CD4-positive, alpha-beta T cell treated with Interleukin-12 subunit alpha and Interleukin-12 subunit beta, for 1 hour (primary cell): ENCODE data around the gene SHC4.
A peak's percentile ranks its signal among the peaks of the same experiment; 100 is the strongest.
"Not testable (repeated sequence)": the region's sequence is repeated elsewhere in the genome, so short reads cannot be mapped to it uniquely, and the experiment has no call there.

ENCODE experiments used
- DNase-seq: peaks from one replicate; pipeline ENCODE4 v3.0.0-alpha.2; 2020

The SHC4 gene

GRCh38 chr15:48877630-48878595 is 85.8 kb downstream of the SHC4 start, which contains the start of gene EID1:
Gene EID1, plus strand, starts transcription at chr15:48878134. Its CDS starts 43 bp downstream, at chr15:48878177.
- DNase-seq = peak; percentile 94

DNA sequence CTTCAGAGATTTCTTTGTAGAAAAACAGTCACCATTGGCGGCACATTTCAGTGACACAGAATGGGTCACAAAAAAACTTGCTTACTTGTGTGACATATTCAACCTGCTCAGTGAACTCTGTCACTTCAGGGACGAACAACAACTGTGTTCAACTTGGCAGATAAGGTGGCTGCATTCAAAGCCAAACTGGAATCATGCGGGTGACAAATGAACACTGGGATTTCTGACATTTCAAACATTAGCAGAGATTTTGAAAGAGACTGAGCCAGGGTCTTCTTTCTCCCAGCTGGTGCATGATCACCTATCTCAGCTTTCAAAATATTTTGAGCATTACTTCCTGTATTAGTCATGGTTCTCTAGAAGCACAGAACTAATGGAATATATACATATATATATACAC is 87.7 kb downstream of the SHC4 start:
- no peak for DNase-seq

DNA sequence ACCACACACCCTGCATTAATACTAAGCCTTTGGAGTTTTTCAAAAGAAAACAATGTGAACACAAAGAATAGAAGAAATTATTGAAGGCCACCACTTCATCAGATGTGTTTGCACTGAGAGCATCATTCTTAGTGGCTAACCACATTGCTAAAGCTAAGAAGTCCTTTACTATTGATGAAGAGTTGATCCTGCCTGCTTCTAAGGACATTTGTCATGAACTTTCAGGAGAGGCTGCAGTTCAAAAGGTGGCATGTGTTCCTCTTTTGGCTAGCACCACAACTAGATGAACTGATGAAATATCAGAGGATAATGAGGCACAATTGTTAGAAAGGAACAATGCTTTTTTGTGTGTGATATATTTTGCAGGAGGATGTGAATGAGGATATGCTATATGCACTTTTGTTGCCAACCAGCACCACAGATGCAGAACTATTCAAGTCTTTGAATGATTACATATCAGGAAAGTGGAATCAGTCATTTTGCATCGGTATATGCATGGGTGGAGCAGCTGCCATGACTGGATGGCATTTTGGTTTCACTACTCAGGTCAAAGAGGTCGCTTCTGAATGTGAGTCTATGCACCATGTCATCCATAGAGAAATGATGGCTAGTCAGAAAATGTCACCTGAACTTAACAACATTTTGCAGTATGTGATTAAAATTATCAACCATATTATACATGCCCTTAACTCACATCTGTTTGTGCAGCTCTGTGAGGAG is 88.3 kb downstream of the SHC4 start:
- DNase-seq = no peak

GRCh38 chr15:48872632-48873031 is 91.1 kb downstream of the SHC4 start:
- no peak for DNase-seq

DNA sequence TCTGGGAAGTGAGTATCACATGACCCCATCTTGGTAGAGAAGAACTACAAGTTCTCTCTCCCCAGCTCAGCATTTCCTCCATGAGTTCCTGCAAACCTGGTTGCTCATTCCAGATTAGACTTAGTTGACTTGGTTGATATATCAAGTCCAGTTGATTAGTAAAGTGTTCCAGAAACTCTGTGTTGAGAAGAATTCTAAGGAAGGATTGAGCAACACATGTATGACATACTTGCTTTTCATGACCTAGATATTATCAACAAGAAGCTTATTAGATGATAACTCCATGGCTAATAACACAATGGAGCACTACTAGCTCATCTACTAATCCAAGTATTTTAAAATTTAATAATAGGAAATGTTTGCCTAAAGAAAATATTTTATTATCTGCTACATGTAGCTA is 92.2 kb downstream of the SHC4 start:
- DNase-seq = no peak

DNA sequence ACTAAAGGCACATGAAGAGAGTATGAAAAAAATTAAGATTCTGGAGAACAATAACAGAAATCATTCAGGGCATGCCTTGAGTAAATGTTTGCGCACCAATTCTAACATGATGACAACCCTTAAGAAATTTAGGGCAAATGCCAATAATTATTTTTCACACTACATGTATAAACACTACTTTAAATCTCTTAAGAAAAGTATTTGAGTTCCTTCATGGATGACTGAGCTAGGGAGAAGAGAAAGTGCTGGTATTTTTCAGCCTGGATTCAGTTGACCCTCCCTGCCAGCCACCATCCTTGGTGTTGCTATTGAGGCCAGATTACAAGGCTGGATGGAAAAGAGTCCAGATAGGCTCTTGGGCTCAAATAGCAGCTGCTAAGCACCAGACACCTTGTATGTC is 93.8 kb downstream of the SHC4 start:
- no peak for DNase-seq

DNA sequence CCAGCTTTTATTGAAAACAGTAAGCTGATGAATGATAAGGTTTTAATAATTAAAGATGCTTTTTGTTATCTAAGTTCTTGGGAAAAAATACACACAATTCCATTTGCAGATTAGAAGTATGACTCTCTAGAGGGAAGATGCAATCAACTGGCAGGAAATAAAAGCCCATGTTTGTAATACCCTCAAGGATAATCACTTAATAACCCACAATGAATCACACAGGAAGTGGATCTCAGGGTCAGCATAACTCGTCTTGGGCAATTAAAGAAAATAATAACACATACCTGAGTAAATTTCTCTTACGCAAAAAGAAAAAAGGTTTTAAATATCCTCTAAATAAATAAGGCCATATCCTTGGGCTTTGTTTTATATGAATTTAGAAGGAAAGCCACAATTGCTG is 95.2 kb downstream of the SHC4 start:
- no peak for DNase-seq

DNA sequence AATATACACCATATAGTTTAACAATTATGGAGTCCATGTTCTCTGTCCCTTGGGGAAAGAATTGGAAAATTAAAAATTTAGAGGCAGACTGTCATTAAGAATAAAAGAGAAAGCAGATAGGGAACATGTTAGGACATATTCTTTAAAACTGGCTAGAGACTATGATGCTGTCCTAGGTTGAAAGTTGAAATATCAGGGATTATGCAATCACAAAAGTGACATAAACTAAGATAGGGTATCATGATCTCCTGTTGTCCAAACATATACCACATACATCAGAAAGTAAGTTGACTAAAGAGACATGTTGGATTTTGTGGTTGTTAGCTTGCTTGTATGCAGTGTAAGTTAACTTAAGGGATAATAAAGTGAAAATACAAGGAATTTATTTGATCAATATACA is 95.7 kb downstream of the SHC4 start:
- DNase-seq = no peak

- no peak for DNase-seq
Observed at GRCh38 chr15:48866141-48866563, 97.6 kb downstream of the SHC4 start.

DNA sequence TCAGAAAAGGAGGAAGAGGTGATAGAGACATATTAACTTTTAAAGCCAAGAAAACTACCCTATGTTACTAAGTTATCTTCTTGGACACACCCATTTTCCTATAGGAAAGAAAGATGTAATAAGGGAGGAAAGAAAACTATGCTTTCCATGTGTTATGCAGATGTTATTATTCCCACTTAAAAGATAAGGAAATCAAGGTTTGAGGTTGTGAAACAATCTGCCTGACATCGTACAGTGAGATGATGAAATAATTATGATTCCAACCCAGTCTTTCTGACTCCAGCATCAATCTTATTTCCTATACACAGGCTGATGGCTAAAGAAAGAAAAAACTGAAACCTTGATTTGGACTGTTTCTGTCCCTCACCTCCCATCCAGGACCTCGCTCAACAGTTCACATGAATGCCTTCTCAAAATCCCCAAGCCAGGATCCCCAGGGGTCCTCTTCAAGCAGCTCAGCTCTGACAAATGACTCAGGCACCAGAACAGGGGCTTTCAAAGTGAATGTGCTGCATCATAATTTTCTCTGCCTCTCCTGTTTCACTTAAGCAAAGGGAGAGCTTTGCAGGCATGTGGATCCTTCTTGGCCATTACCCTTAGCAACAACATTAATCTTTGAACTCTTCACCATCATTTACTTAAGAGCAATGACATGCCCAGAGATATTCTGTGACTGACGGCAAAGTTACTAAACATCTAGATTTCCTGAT is 98.2 kb downstream of the SHC4 start:
- no peak for DNase-seq

- no peak for DNase-seq
Observed at GRCh38 chr15:48862705-48863104, 101.0 kb downstream of the SHC4 start.

DNA sequence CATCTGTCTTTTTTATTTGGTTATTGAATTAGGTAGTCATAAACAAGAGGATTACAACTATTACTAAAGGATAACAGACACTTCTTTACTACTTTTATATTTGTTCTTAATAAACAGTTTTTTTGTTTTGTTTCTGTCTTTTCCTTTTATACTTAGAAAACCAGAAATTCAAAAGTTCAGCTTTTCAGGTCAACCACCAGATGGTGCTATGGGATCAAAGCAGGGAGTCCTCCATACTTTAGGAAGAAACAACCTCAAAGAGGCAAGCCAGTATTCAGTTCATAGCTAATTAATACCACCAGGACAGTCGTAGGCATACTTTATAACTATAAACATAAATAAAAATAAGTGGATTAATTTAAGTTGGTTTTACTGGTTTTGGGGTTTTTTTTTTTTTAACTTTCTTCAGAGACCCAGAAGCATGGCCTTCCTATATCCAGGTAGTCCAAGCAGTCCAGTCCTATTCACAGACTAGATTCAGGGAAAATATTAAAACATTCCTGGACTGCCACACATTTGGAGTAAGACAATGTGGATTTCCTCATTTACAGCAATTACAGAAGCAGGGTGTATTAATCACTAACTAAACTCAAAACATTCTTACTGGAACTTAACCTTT is 101.8 kb downstream of the SHC4 start:
- DNase-seq = peak; percentile 76

- no peak for DNase-seq
Observed at GRCh38 chr15:48859426-48859825, 104.3 kb downstream of the SHC4 start.

DNA sequence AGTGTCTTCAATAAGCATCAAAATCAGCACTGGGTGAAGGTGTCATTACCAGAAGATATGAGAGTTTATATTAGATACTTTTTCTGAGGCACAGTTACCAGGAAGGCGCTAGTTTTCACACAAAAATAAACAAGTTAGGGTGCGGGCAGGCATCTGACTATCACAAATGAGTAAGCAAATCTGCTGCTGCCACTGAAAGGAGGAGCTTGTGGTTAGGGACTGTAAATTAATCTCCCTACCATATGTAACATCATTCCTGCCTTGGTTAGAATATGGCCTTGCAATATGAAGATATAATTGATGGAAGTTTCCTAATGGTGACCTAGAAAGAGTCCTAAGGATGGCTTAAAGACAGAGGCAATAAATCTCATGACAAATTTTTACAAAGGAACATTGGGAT is 105.3 kb downstream of the SHC4 start:
- DNase-seq = no peak

- DNase-seq = no peak
Observed at GRCh38 chr15:48856942-48857341, 106.8 kb downstream of the SHC4 start.

DNA sequence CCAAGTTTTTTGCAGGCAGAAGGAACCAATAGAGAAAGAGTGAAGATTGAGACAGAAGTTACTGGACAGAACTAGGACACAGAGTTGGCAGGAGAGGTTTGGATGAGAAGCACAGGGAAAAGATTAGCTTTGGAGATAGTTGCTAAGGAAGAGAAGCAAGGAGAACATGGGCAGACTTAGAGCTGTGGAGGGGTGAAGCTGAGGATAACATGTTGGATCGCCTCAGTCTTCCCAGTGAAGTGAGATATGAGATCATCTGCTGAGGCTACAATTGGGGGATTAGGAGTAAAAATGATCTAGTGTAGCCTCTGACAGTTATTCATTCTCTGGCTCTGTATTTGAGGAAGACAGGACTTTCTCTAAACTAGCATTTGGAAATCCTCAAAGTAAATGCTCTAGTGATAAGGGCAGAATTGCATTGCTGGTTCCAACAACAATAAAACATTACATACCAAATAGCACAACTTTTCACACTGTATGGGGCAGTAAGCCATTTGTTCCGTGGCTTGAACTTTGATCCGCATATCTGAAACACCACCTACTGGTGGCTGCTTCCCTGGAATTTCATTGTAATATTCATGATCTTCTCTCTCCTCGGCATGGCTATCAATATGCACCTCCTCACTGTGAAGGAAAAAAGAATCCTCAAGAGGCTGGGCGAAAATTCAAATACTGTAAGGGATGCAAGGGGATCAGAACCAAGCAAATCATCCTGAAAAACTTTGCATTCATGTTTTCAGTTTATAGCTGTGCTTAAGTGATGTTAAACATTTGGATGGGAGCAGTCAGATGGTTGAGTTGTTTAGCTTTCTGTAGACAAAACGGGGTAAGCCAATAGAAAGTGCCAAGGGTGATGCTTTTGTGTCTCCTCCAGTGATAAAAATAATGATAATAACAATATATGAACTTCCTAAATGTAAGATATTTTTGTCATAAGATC is 107.9 kb downstream of the SHC4 start:
- DNase-seq = no peak

DNA sequence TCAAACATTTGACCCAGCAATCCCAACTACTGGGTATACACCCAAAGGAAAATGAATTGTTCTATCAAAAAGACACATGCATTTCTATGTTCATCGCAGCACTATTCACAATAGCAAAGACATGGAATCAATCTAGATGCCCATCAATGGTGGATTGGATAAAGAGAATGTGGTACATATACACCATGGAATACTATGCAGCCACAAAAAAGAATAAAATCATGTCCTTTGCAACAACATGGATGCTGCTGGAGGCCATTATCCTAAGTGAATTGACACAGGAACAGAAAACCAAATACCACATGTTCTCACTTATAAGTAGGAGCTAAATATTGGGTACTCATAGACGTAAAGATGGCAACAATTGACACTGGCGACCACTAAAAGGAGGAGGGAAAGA is 109.3 kb downstream of the SHC4 start:
- DNase-seq = not testable (repeated sequence)

GRCh38 chr15:48851956-48852355 is 111.8 kb downstream of the SHC4 start:
- no peak for DNase-seq

- no peak for DNase-seq
Observed at GRCh38 chr15:48850648-48851047, 113.1 kb downstream of the SHC4 start.

GRCh38 chr15:48845123-48845522 is 118.6 kb downstream of the SHC4 start:
- no peak for DNase-seq

DNA sequence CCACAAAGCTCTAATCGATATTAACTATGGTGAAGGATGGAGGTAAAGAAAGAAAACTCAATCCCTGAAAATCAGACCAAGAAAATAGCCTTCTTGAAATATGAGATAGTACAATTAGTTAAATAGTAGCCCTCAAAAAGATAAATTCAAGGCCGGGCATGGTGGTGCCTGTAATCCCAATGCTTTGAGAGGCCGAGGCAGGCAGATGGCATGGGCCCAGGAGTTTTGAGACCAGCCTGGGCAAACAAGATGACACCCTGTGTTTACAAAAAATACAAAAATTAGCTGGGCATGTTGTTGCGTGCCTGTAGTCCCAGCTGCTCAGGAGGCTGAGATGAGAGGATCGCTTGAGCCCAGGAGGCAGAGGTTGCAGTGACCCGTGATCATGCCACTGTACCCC is 121.2 kb downstream of the SHC4 start:
- no peak for DNase-seq

DNA sequence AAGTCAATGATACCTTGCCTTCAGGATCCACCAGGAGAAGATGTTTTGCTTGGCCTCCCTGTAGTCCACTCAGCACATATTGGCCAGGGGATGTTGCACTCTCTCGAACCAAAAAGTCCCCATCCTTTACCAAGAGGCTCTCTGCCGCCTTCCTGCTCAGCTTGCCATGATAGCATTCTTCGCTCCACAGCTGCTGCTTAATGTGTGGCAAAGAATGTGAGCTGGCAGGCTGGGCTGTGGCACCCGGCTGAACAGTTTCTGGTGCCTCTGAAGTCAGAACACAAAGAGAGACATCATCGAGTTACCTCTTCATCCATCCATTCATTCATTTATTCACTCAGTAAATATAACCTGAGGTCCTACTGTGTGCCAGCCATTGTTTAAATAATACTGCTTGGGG is 129.0 kb downstream of the SHC4 start:
- DNase-seq = no peak
